ENCODE measurements around the gene ATG7.

DNA sequence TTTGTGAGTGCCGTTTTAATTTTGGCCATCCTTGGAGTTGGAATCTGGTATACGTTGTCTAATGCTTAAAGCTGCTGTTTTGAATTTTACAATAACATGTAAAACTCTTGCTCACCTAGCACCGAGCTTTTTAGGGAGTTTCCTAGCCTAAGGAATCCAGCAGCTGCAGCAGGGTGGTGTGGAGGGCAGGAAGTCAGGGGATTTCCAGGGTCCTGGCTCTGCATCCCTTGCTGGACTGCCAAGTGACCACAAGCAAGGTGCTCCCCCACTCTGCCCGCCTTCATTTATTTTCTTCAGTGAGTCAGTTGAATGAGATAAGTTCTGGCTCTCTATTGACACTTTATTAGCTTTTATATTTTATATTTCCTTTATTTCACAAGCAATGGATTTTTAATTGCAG, 113.7 kb downstream of the ATG7 start:
- TF ChIP-seq POLR2A (IDR thresholded peaks at IDR 0.05), result no peak
- TF ChIP-seq POLR2AphosphoS5 (IDR thresholded peaks at IDR 0.05; ENCODE audit: insufficient read depth in 1 of 2, low read depth in 1 of 2), result no peak

Data from vagina (tissue), 2 donors.